Fibroblast of villous mesenchyme (primary cell): Measurements from ENCODE around the gene RASA2. TPM values are rescaled to one million over a fixed set of nuclear protein-coding genes. Genes with fewer than 3 reads are reported as not detected.

Experiments
- DNase-seq: peaks from one replicate; pipeline ENCODE4 v3.0.0-alpha.2; 2010; ENCODE audit warnings: low read depth
- H3K4me3 ChIP-seq: 2 replicates; pipeline ENCODE4 v1.5.1; 2011; ENCODE audit warnings: low read depth, mild to moderate bottlenecking, low read length
- CTCF ChIP-seq: IDR thresholded peaks from 2 replicates; pipeline ENCODE4 v1.5.1; 2012; ENCODE audit warnings: low read depth, mild to moderate bottlenecking, low read length; ENCODE audit not compliant: insufficient read depth
- total RNA-seq: library from RNA; depleted of rRNA; stranded (reverse); fragments of >200 nt; gene quantifications from 2 replicates; pipeline ENCODE4 v1.2.3, GENCODE V29; 2012

Gene RASA2
- total RNA-seq, 1 donor, result 18.1 TPM

DNA sequence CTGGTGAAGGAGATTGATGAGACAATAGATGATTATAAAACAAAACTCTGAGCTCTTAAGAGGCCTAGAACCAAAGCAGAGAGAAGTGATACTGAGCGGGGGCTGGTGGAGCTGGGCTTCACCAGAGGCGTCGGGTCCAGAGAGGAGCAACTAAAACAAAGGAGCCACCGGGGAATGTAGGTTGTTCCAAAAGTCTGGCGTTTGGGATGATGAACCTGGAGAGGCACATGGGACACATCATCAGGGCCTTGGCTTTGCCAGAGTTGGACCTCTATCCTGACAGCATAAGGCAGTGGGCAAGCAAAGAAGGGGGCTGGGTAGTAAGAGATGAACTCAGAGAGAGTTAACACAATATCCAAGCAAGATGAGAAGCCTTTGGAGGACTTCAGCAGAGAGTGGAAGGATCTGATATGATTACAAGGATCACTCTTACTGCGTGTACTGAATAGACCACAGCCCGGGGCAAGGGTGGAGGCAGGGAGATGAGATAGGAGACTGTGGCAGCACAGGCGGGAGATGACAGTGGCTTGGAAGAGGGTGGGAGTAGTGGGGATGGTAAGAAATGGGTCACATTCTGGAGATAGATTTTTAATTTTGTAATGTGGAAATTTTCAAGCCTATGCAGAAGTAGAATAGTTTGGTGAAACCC lies 36.0 kb upstream of the RASA2 start:
- TF ChIP-seq CTCF, result no peak
- no peak overlapping the region for H3K4me3 ChIP-seq
- no peak for DNase-seq

GRCh38 chr3:141452045-141452444 lies 34.8 kb upstream of the RASA2 start:
- DNase-seq, result peak; percentile 75
- TF ChIP-seq CTCF, result peak; percentile 72
- H3K4me3 ChIP-seq, result no peak overlapping the region

DNA sequence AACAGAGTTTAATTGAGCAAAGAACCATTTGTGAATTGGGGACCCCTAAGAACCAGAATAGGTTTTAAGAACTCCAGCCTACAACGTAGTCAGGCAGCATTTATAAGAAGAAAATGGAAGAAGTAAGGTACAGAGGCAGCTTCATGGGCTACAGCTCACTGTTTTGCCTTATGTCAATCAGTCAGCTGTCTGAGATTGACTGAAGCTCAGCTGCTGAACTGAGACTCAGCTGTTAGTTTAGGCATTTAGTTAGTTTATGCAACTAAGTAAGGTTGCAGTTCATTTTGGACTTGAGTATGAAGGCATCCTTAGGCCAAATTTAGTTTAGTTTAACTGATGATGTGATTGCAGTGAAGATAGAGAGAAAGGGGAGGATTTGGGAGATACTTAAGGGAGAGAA lies 34.1 kb upstream of the RASA2 start:
- DNase-seq, result no peak
- H3K4me3 ChIP-seq, result no peak overlapping the region
- no peak for TF ChIP-seq CTCF

DNA sequence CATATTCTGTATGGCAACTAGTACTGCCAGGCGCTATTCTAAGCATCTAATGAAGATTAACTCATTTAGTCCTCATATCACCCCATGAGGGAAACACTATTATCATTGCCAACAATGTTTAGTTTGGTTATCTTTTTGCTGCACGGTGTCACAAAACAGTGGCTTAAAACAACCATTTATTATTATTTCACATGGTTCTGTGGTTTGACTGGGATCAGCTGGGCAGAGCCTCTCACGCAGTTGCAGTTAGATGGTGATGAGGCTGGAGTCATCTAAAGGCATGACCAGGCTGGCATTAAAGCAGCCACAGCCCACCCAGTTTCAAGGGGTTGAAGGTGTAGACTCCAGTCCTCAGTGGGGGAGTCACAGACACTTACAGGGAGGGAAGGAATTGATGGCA lies 32.8 kb upstream of the RASA2 start:
- no peak for DNase-seq
- no peak for TF ChIP-seq CTCF
- no peak overlapping the region for H3K4me3 ChIP-seq

DNA sequence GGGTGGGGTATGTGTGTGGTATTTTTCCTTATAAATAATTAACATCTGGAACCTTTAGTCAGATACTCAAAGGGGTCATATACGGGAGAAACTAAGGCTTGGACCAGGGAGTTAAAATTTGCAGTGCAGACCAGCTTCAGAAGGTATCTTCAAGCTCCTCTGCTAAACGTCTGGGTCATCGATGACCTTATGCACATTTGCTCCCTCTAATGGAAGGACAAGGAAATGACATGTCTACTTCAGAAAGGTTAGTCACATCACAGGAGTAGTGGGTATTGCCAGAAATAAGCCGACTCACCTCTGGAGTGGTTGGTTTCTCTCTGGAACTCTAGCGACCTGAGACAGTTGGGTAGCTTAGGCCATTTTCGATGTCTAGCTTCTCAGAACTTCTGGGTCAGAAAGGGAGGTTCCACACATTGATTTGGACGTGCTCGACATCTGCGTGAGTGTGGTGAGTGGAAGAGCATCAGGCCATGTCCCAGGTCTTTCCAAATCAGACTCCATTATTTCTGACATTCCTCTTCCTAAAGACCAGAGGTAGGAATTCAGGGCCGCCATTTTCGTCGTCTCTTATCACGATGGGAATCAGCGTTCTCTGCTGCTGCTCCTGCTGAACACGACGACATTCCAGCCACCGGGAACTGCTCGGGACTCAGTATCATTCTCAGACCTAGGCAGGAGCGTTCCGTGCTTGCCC lies 31.8 kb upstream of the RASA2 start:
- TF ChIP-seq CTCF, result peak; percentile 77
- no peak overlapping the region for H3K4me3 ChIP-seq
- peak; percentile 85 for DNase-seq

- no peak overlapping the region for H3K4me3 ChIP-seq
- TF ChIP-seq CTCF, result no peak
- no peak for DNase-seq
These were observed 31.1 kb upstream of the RASA2 start for GRCh38 chr3:141455603-141456300.
